Ovary (tissue), 3 donors: ENCODE data around the gene ELAVL1.

Experiments used
- CTCF ChIP-seq, 3 donors: fragments of 450-650 bp in 2 of 3; fragments of 200-600 bp in 1 of 3; IDR thresholded peaks; one replicate each; pipeline versions ENCODE4 v1.5.1 to v1.8.0; 2016 to 2022; ENCODE audit warnings: antibody characterized with exemption in 3 of 3, mild to moderate bottlenecking in 1 of 3
- EP300 ChIP-seq: sonication (generic); formaldehyde crosslinking; IDR thresholded peaks from one replicate; pipeline ENCODE4 v1.6.1; 2017; ENCODE audit warnings: antibody characterized with exemption
- POLR2A ChIP-seq: fragments of 450-650 bp; IDR thresholded peaks from one replicate; pipeline ENCODE4 v1.6.1; 2017; ENCODE audit warnings: antibody characterized with exemption, mild to moderate bottlenecking, moderate library complexity
- donor health status: DM: no; HTN: no; CAD: no.

DNA sequence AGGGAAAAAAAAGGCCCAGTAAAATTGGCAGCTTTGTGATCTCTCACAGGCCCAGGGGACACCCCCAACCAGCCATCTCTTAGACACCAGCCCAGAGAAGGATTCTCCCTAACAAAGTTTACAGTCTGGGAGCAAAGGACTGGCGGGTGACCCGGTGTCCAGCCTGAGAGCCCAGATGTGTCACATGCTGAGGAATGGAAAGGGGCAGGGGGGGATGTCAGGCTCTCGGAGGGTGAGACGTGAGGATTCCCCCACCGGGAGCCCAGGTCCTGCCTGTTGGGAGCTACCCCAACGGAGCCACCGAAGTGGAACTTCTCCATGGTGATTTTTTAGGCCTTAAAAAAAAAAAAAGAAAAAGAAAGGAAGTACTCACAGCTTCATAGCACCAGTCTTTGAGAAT is 74.7 kb downstream of the ELAVL1 start:
- TF ChIP-seq CTCF (IDR thresholded peaks at IDR 0.05): no peak
- TF ChIP-seq POLR2A: no peak
- no peak for TF ChIP-seq EP300
